NCI-H2171 (cell line): ENCODE results near the gene ZFYVE26.
"Not testable (repeated sequence)": the region's sequence is repeated elsewhere in the genome, so short reads cannot be mapped to it uniquely, and the experiment has no call there.

Source experiments
- DNase-seq: peaks from one replicate; lab custom pipeline; 2025; lab: John Stamatoyannopoulos, UW

The ZFYVE26 gene

GRCh38 chr14:67816326-67817002 is at the start of gene ZFYVE26:
Gene ZFYVE26 (minus strand): TSS chr14:67816590. CDS start chr14:67815963, 627 bp downstream.
- DNase-seq: peak; percentile 98

GRCh38 chr14:67863223-67863622 is 46.8 kb upstream of the ZFYVE26 start:
- DNase-seq: no peak

DNA sequence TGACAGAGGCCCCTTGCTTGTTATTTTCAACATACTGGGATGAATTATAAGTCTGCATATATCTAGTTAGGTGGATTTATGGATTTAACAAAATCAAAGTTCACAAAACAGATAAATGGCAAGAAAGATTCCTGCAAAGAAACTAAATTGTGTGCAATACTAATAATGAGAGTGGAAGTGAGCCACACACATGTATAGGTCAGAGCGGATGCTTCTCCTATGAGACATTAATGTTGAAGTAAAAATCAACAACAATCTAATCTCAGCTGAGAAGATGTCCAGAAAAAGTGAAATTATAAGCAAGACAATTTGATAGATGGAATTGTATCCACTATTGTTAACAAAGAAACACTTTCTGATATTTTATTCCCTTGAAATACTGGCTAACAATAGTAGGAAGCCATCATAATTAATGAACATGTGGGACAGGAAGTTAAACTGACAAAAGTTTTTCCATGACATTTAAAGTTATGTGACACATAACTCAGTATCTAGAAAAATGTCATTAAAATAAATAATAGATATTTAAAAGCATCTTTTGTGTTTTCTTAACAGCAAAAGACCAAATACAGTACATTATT is 42.9 kb upstream of the ZFYVE26 start:
- no peak for DNase-seq

GRCh38 chr14:67857778-67858350 is 41.5 kb upstream of the ZFYVE26 start:
- DNase-seq: no peak

GRCh38 chr14:67856827-67857226 is 40.4 kb upstream of the ZFYVE26 start:
- DNase-seq: no peak

- DNase-seq: no peak
Measured at GRCh38 chr14:67853715-67854114, 37.3 kb upstream of the ZFYVE26 start.

DNA sequence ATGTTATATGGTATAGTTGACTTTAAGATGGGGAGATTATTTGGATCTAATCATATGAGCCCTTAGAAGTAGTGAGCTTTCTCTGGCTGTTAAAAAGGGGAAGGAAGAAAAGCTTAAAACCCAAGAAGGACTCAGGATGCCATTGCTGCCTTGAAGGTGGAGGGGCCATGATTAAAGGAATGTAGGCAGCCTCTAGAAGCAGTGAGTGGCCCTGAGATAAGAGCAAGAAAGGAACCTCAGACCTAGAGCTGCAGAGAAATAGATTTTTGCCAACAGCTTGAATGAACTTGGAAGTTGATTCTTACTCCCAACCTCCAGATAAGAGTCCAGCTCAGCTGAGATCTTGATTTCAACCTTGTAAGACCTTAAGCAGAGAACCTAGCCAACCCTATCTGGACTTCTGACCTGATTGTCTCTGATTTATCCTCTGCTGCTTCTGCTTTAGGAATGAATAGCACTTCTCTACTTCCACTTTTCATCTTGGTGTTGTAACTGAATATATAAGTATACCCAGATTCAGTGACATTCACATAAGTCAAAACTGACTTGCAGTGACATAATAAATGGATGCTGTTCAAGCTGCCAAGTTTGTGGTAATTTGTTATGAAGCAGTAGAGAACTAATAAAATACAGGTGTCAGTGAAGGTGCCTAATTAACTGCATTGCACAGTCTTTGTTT is 36.7 kb upstream of the ZFYVE26 start:
- DNase-seq: no peak

DNA sequence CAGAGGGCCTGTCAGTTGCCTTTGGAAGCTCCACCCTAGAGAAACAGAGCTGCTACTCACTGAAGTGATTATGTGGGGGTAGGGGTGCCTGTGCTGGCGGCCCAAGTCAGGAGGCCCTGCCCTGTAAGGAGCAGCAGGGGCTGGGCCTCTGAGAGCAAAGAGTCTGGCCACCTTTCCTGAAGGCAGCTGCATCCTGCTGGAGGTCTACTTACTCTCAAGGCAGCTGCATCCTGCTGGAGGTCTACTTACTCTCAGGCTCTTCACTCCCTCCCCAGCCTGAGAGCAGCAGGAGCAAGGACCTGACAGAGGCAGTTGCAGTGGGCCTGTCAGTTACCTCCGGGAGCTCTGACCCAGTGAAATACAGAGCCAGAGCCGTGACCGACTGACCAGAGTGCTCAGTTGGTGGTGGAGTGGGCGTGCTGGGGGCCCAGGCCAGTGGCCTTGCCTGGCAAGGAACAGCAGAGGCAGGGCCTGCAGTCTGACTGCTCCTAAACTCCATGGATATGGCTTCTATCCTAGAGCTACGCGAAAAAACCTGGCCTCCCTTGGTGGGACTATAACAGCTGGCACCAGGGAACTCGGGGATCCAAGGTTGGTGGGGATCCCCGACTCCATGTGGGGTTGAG is 35.5 kb upstream of the ZFYVE26 start:
- no peak for DNase-seq

DNA sequence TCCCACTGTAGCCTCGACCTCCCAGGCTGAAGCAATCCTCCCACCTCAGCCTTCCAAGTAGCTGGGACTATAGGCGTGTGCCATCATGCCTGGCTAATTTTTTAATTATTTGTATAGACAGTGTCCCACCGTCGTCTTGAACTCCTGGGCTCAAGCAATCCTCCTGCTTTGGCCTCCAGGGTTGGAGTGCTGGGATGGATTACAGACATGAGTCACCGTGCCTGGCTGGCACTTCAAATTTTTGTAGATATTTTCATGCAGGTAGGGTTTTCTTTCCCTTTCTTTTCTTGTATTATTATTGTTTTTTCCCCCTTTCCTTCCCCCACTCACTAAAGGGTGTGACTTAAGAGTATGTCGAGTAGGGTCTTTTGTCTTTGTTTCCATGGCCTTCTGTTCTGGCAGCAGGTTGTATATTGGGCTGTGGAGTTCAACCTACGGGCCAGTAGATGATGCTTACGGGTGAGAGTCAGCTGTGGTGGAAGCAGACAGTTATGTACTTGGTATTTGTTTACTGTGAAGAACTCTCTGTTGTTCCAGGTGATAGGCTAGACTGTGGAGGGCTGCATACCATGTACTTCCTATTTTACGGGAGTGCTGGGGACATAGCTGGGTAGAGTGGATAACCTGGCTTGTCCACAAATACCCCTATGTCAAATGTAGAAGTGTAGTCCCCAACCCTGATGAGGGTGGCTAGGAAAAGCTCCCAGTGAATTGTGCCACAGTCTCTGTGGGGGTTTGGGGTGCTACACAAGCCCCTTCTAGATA is 33.9 kb upstream of the ZFYVE26 start:
- DNase-seq: no peak

- no peak for DNase-seq
Measured at GRCh38 chr14:67846029-67846610, 29.7 kb upstream of the ZFYVE26 start.

DNA sequence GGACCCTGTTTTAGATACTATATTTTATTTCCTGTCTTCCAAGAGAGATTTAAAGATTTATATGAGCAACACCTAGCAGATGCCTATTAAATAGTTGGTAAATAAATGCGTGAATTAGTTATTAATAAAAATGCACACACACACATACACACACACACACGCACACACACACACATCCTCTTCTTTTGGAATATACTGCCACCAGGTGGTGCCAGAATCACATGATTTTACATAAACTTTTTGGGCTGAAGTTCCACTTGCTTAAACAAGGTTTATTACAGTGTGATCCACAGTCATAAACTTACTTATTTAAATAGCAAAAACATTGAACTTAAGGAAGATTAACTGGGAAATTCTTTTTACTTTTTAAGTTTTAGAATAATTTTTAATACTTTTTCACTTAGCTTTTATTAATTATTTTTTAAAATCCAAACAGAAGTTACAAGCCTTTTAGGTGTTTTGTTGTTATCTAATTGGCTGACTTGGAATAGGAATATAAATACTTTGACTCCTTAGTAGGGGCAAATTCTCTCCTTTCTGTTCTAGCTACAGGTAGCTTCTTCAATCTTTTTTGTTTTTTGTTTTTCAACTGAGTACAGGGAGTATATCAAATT is 20.7 kb upstream of the ZFYVE26 start:
- peak; percentile 51 for DNase-seq

DNA sequence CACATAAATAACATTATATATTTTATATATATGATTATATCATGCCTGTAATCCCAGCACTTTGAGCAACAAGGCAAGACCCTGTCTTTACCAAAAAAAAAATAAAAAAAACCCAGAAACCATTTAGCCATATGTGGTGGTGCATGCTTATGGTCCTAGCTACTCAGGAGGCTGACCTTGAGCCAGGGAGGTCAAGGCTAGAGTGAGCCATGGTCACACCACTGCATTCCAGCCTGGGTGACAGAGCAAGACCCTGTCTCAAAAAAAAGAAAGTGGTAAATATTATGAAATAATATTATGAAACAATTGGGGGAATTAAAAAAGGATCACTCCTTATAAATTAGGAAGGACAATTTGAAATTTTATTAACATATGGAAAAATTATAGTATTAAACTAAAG is 19.2 kb upstream of the ZFYVE26 start:
- DNase-seq: no peak

DNA sequence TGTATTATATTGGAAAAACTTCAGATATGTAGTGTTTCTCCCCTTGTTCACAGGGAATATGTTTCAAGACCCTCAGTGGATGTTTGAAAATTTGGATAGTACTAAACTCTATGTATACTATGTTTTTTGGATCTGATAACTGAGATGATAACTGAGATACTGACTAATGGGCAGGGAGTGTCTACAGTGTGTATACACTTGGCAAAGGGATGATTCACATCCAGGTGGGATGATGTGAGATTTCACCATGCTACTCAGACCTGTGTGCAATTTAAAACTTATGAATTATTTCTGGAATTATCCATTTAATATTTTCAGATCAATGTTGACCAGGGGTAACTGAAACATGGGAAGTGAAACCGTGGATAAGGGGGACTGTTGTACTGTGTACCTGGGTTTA is 17.0 kb upstream of the ZFYVE26 start:
- no peak for DNase-seq

GRCh38 chr14:67831113-67831512 is 14.7 kb upstream of the ZFYVE26 start:
- no peak for DNase-seq

DNA sequence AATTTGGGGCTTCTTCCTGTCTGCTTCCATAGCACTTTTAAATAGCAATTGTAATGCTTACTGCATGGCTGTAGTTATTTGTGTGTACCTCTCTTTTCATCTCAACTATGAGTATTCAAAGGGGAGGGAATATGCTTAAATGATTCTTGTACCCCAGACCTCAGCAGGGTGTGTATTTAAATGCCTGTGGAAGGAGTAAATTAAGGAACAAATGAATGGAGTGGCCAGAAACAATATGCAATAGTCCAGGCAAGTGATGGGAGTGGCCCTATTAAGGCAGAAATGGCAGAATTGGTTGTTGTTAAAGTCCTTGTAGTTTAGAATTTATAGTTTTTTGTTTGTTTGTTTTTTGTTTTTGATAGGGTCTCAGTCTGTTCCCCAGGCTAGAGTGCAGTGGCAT is 4.7 kb upstream of the ZFYVE26 start:
- no peak for DNase-seq

GRCh38 chr14:67820428-67820971 is 4.1 kb upstream of the ZFYVE26 start:
- no peak for DNase-seq

DNA sequence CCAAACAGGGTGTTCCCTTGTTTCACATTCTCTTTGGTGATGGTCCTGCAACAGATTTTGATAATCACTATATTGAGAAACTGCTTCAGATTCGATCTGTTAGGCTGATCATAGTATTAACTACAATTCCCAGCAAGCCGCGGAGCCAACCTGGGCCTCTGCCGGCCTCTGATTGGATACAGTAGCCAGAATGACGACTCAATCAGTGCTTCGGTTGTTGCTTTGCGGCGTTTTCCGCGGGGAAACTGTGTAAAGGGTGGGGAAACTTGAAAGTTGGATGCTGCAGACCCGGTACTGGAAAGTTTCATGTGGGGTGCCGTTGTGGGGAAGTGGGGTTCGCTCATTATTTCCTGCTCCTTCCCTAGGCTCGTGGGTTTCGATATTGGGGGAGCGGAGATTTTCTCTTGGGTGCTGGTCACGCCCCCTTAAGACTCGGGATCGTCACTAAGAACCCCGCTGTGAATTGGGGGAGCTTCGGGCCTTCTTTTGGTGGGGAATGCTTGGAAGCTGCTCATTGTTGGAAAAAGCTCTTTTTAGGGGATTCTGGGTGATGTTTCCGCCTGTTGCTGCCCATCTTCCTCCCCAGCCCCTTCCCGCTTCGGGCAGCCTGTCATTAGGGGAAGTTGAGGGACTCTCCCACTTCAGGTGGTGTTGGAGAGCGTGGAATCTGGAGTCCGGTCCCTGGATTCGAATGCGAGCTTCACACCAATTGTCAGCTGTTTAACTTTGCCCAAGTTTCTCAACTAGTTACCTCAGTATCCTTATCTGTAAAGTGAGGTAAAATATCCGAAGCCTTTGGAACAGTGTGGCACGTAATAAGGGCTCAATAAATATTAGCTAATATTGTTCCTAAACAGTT is 3.4 kb upstream of the ZFYVE26 start, which contains the start of gene RAD51B:
TSS of gene RAD51B (plus strand) at position 217 of the 859 bp plus-strand sequence.
- DNase-seq: peak; percentile 91

DNA sequence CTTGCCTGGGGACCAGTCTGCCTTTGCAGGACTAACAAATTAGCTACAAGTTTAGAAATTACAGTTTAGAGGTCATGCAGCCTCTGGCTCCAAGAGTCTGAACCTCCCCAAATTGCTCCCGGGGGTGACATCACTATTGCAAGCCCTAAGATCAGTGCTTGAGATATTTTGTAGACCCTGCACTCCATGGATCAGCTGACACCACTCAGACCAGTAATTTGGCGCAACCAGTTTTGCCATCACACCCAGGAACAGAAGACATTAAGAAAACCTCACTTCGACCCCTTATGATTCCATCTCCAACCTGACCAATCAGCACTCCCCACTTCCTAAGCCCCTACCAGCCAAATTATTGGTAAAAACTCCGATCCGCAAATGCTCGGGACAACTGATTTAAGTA is 2.1 kb upstream of the ZFYVE26 start:
- DNase-seq: not testable (repeated sequence)

GRCh38 chr14:67817750-67818438 is 1.5 kb upstream of the ZFYVE26 start:
- DNase-seq: no peak
